ENCODE results near the gene CNGA2. TPM values are rescaled to one million over a fixed set of nuclear protein-coding genes. Genes with fewer than 3 reads are reported as not detected.
"Not testable (repeated sequence)": the region's sequence is repeated elsewhere in the genome, so short reads cannot be mapped to it uniquely, and the experiment has no call there.

The CNGA2 gene
- total RNA-seq, result not detected in 2 replicates

DNA sequence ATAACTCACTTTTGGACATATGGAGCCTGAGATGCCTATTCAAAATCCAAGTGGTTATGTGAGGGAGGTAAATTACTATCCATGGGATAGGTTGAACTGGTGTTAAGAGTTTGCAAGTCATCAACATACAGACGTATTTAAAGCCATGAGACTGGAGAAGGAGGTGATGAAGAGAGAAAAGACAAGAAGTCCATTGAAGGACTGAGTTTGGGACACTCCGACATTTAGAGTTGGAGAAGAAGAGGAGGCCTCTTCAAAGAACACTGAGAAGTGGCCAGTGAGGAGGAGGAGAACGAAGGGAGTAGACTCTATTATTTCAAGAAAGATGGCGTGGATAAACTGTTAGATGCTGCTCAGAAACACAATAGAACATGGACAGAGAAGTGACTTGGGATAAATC, at the start of gene CNGA2:
TSS of gene CNGA2 (plus strand) at position 301 of the 400 bp plus-strand sequence. CDS start 3,738 bp downstream, outside the sequence.
- DNase-seq (ENCODE audit: low read depth in 2 of 2), result no peak

DNA sequence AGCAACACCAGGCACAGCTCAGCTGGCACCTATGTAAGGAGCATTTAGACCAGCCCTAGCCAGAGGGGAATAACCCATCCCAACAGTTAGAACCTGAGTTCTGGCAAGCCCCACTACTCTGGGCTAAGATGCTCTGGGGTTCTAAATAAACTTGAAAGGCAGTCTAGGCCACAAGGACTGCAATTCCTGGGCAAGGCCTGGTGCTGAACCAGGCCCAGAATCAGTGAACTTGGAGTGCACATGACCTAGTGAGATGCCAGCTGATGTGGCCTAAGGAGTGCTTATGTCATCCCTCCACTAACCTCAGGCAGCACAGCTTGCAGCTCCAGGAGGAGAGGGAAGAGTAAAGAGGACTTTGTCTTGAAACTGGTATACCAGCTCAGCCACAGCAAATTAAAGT, 46.9 kb upstream of the CNGA2 start:
- no peak for DNase-seq (ENCODE audit: low read depth in 2 of 2)

- DNase-seq (ENCODE audit: low read depth in 2 of 2), result no peak
These were observed 45.9 kb upstream of the CNGA2 start for GRCh38 chrX:151688695-151689094.

DNA sequence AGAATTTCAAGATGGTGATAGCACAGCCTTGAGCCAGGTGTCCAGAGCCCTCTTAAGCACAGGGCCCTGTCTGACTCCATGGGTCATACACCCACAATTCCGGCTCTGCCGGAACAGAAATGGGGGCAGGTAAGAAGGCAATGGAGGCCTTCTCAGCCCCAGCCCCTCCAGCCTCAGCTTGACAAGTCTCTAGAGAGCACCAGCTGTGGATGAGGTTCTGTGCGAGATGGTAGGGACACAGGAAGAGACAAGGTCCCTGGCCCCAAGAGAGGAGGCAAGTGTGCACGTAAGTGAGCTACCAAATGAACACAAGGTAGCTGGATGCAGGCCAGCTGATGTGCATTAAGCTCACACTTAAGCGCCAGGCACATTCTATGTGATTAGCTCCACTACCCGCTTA, 41.7 kb upstream of the CNGA2 start:
- DNase-seq (ENCODE audit: low read depth in 2 of 2), result no peak

- no peak for DNase-seq (ENCODE audit: low read depth in 2 of 2)
These were observed 40.4 kb upstream of the CNGA2 start for GRCh38 chrX:151694121-151694520.

- no peak for DNase-seq (ENCODE audit: low read depth in 2 of 2)
These were observed 39.6 kb upstream of the CNGA2 start, which contains the start of gene PRRG3 for GRCh38 chrX:151694661-151695582. PRRG3 (plus strand) TSS chrX:151695458; CDS start chrX:151698815, 3,357 bp downstream.

- DNase-seq (ENCODE audit: low read depth in 2 of 2), result no peak
These were observed 38.8 kb upstream of the CNGA2 start for GRCh38 chrX:151695583-151696340.

DNA sequence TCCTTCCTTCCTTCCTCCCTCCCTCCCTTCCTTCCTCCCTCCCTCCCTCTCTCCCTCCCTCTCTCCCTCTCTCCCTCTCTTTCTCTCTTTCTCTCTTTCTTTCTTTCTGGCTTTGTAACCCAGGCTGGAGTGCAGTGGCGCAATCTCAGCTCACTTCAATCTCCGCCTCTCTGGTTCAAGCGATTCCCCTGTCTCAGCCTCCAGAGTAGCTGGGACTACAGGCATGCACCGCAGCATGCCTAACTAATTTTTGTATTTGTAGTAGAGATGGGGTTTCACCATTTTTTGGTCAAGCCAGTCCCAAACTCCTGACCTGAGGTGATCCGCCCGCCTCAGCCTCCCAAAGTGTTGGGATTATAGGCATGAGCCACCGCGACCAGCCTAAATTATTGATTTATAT, 37.5 kb upstream of the CNGA2 start:
- DNase-seq (ENCODE audit: low read depth in 2 of 2), result not testable (repeated sequence)

DNA sequence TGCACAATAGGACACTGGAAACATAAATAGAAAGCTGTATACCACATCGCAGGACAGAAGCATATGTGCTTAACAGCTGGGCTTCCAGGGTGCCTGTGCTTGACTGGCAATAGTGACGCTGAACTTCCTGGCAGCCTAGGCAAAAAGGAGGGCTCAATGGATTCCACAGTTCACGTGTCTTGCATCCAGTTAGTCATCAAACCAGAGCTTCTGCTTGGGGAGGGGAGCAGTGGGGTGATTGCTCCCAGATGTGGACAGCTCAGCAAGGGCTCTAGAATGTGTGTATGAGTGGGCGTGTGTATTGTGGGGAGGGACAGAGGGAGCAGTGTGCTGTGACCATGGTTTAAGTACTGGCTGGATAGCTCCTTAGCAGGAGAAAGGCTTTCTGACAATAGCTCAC, 37.0 kb upstream of the CNGA2 start:
- DNase-seq (ENCODE audit: low read depth in 2 of 2), result no peak

GRCh38 chrX:151698485-151698884, 36.1 kb upstream of the CNGA2 start:
- no peak for DNase-seq (ENCODE audit: low read depth in 2 of 2)

DNA sequence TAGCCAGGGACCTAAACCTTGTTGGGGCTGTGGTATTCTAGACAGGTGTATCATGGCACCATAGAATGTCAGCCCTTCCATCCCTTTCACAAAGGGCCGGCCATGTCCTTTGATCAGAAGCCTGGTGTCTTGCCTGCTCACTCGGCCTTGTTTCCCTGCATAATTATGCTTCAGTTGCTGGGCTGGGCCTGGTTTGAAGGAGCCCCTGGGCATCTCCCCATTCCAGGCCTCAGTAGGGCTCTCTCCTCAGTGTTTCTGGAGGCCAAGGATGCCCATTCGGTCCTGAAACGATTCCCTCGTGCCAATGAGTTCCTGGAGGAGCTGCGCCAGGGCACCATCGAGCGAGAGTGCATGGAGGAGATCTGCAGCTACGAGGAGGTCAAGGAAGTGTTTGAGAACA, 34.8 kb upstream of the CNGA2 start:
- no peak for DNase-seq (ENCODE audit: low read depth in 2 of 2)

- DNase-seq (ENCODE audit: low read depth in 2 of 2), result no peak
These were observed 34.0 kb upstream of the CNGA2 start for GRCh38 chrX:151700581-151700980.

- no peak for DNase-seq (ENCODE audit: low read depth in 2 of 2)
These were observed 33.5 kb upstream of the CNGA2 start for GRCh38 chrX:151701071-151701470.

DNA sequence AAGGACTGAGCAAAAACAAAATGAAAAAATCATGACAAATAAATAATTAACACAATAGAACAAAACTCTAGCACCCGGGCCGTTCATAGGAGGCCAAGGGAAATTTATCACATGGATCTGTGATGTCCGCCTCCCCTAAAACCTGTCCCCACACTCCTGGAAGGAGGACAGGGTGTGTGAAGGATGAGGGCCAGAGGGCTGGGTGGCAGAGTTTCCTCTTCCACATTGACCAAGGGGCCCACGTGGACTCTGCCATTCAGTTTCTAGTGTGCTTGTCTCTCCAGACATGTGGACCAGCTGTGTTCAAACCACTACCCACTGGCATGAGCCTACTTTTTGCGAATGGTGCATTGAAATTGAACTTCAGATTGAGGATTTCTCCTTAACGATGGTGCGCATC, 33.0 kb upstream of the CNGA2 start:
- no peak for DNase-seq (ENCODE audit: low read depth in 2 of 2)

- no peak for DNase-seq (ENCODE audit: low read depth in 2 of 2)
These were observed 32.4 kb upstream of the CNGA2 start for GRCh38 chrX:151702026-151702714.

DNA sequence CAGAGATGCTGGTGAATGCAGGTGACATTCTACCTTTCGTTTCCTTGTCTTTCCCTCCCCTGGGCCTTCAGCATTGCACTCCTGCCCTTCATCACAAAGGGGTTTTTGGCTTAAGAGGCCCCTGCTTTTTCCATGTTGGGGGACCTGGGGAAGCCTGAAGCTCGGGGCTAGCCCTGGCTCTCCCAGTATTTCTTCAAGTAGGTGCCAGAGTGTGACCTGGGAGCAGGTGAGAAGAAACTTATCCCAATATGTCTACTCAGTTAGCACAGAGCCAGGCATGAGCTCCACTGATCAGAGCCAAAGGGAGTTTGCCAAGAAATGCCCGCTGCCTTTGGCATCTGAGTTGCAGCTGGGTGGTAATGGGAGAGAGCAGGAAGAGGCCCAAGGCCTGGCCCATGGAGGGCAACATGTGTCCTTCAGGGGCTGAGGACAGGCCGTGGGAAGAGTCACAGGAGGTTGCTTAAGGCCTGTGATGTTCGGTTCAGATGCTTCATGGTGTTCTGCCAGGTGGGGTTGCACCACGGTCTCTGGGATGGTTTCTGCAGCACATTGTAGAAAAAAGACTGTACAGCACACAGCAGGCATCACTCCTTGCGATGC, 31.7 kb upstream of the CNGA2 start:
- no peak for DNase-seq (ENCODE audit: low read depth in 2 of 2)

- DNase-seq (ENCODE audit: low read depth in 2 of 2), result peak in 1 of 2 donors; percentile 30
These were observed 31.1 kb upstream of the CNGA2 start for GRCh38 chrX:151703487-151703886.

DNA sequence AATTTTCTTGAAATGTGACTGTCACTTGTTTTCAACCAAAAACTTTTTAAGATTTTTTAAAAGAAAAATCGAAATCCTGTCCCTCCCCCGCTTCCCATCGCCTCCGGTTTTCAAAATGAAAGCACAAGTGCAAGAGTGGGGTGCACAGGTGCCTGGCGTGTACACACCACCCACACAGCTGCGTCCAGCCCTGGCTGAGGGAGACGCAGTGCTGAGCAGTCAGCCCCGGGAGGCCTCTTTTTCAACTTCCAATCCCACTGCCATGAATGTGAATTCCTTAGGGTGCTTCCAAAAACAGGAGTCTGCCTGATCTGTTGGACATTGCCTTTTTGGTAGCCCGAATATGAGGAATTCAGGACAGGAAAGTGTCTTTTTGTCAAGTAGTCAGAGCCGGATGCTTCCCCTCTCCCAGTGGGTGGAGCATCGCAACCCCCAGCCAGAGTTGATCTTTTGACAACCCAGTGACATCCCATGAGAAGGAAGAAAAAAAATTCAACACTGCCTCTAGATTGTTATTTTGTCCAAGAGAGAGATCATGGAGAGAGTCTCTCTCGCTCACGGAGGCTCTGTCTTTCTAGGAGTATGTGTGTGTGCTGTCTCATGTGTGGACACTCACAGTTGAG, 30.4 kb upstream of the CNGA2 start:
- DNase-seq (ENCODE audit: low read depth in 2 of 2), result no peak

GRCh38 chrX:151708821-151709220, 25.7 kb upstream of the CNGA2 start:
- DNase-seq (ENCODE audit: low read depth in 2 of 2), result no peak

DNA sequence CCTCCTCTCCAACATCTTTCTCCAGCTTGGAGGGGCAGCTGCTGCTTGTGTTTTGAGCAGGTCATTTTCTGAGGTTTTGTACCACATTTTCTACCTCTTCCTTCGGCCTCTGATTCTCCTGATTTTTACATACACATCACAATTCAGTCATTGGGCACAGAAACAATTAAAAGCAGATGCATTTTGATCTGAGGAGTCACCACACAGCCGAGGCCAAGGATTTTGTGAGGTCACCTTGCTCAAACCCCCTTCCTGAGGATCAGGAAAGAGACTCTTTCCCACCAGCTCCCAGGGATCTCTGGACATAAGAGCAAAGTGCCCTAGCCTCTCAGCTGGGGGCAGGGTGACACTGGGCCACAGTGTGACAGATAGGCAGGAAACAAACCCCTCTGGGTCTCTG, 24.1 kb upstream of the CNGA2 start:
- no peak for DNase-seq (ENCODE audit: low read depth in 2 of 2)

- DNase-seq (ENCODE audit: low read depth in 2 of 2), result no peak
These were observed 23.4 kb upstream of the CNGA2 start for GRCh38 chrX:151711154-151711553.
